Coronary artery (tissue), 2 donors: Measurements from ENCODE around the gene APOL2.

ENCODE experiments used
- DNase-seq: peaks from one replicate; pipeline ENCODE4 v3.0.0-alpha.2; 2017; ENCODE audit warnings: low spot score
- H3K27ac ChIP-seq, 2 donors: fragments of 200-600 bp; sonication (generic); one replicate each; pipeline ENCODE4 v1.5.1; 2016 to 2019
- H3K4me3 ChIP-seq: fragments of 200-600 bp; sonication (generic); 2 replicates; pipeline ENCODE4 v1.5.1; 2016; ENCODE audit warnings: mild to moderate bottlenecking, moderate library complexity
- CTCF ChIP-seq: fragments of 200-600 bp; sonication (generic); IDR thresholded peaks from one replicate; pipeline ENCODE4 v1.5.1; 2019; ENCODE audit warnings: antibody characterized with exemption

The APOL2 gene

GRCh38 chr22:36239401-36240171 is at the start of gene APOL2:
APOL2 (minus strand) TSS chr22:36239527; CDS start chr22:36233162, 6,365 bp downstream.
- TF ChIP-seq CTCF = peak; percentile 52
- Histone ChIP-seq H3K27ac (peak within 1 kb of the TSS; percentile 83 to 97), H3K4me3 (peak within 1 kb of the TSS; percentile 88)
- peak; percentile 91 for DNase-seq

GRCh38 chr22:36288571-36289405 is 49.5 kb upstream of the APOL2 start:
- no peak for TF ChIP-seq CTCF

GRCh38 chr22:36287881-36288515 is 48.7 kb upstream of the APOL2 start:
- H3K27ac ChIP-seq = no peak overlapping the region
- no peak for DNase-seq
- H3K4me3 ChIP-seq = no peak overlapping the region
- no peak for TF ChIP-seq CTCF

More at GRCh38 chr22:36288571-36289405, 49.5 kb upstream of the APOL2 start:
- no peak for DNase-seq
- H3K4me3 ChIP-seq = no peak overlapping the region
- H3K27ac ChIP-seq = peak overlapping the region in 1 of 2 donors; percentile 11

GRCh38 chr22:36286096-36286957 is 47.0 kb upstream of the APOL2 start:
- peak; percentile 86 for DNase-seq
- Histone ChIP-seq H3K27ac (peak overlapping the region; percentile 49 to 89), H3K4me3 (no peak overlapping the region)
- TF ChIP-seq CTCF = peak; percentile 74

GRCh38 chr22:36285545-36285944 is 46.2 kb upstream of the APOL2 start:
- Histone ChIP-seq H3K4me3 (no peak overlapping the region), H3K27ac (peak overlapping the region in 1 of 2 donors; percentile 89)
- DNase-seq = no peak
- TF ChIP-seq CTCF = no peak

GRCh38 chr22:36285017-36285416 is 45.7 kb upstream of the APOL2 start:
- TF ChIP-seq CTCF = no peak
- Histone ChIP-seq H3K27ac (peak overlapping the region in 1 of 2 donors; percentile 48), H3K4me3 (no peak overlapping the region)
- no peak for DNase-seq
